Activated naive CD4-positive, alpha-beta T cell treated with Interleukin-2 at 50 U/mL for 16 hours (primary cell): ENCODE data around the gene PIK3AP1.
"Not testable (repeated sequence)": the region's sequence is repeated elsewhere in the genome, so short reads cannot be mapped to it uniquely, and the experiment has no call there.

Experiments
- DNase-seq: peaks from one replicate; pipeline ENCODE4 v3.0.0-alpha.2; 2020

PIK3AP1 gene

GRCh38 chr10:96598846-96599245 is 121.5 kb downstream of the PIK3AP1 start:
- DNase-seq: no peak

GRCh38 chr10:96596422-96597407 is 123.6 kb downstream of the PIK3AP1 start:
- no peak for DNase-seq

GRCh38 chr10:96595741-96596140 is 124.6 kb downstream of the PIK3AP1 start:
- DNase-seq: no peak

GRCh38 chr10:96591946-96592345 is 128.4 kb downstream of the PIK3AP1 start:
- DNase-seq: no peak

- peak; percentile 25 for DNase-seq
Measured at GRCh38 chr10:96588616-96589419, 131.5 kb downstream of the PIK3AP1 start.

GRCh38 chr10:96588060-96588554 is 132.2 kb downstream of the PIK3AP1 start:
- no peak for DNase-seq

GRCh38 chr10:96587264-96588059 is 132.9 kb downstream of the PIK3AP1 start:
- DNase-seq: no peak

- peak; percentile 93 for DNase-seq
Measured at GRCh38 chr10:96586419-96587263, 133.7 kb downstream of the PIK3AP1 start, which contains the start of gene TM9SF3. Gene TM9SF3 (minus strand): TSS chr10:96587012. CDS start chr10:96586835, 177 bp downstream.

- DNase-seq: peak; percentile 38
Measured at GRCh38 chr10:96585736-96586418, 134.4 kb downstream of the PIK3AP1 start.

- DNase-seq: no peak
Measured at GRCh38 chr10:96584474-96584873, 135.8 kb downstream of the PIK3AP1 start.

- DNase-seq: no peak
Measured at GRCh38 chr10:96584035-96584434, 136.3 kb downstream of the PIK3AP1 start.

GRCh38 chr10:96579133-96579532 is 141.2 kb downstream of the PIK3AP1 start:
- DNase-seq: no peak

GRCh38 chr10:96578633-96579032 is 141.7 kb downstream of the PIK3AP1 start:
- no peak for DNase-seq

GRCh38 chr10:96578022-96578421 is 142.3 kb downstream of the PIK3AP1 start:
- DNase-seq: no peak

GRCh38 chr10:96577069-96577468 is 143.2 kb downstream of the PIK3AP1 start:
- DNase-seq: no peak

- DNase-seq: no peak
Measured at GRCh38 chr10:96576277-96576980, 143.9 kb downstream of the PIK3AP1 start.

GRCh38 chr10:96574564-96574963 is 145.8 kb downstream of the PIK3AP1 start:
- not testable (repeated sequence) for DNase-seq

GRCh38 chr10:96573036-96573435 is 147.3 kb downstream of the PIK3AP1 start:
- DNase-seq: no peak

- no peak for DNase-seq
Measured at GRCh38 chr10:96570983-96571964, 149.0 kb downstream of the PIK3AP1 start.
